SK-N-SH (cell line): ENCODE measurements around the gene TTC6. TPM values are rescaled to one million over a fixed set of nuclear protein-coding genes. Genes with fewer than 3 reads are reported as not detected.

Experiments used
- CTCF ChIA-PET: fragments of 300-600, 350-600 bp; formaldehyde crosslinking; extraction: SDS; loops from one replicate; lab custom pipeline; 2021; lab: Yijun Ruan, JAX
- POLR2A ChIA-PET: fragments of 350-600 bp; sonication (Branson Sonifier 250); formaldehyde crosslinking; extraction: SDS; loops from one replicate; lab custom pipeline; 2020; ENCODE audit warnings: antibody characterized with exemption, inconsistent platforms; lab: Yijun Ruan, JAX
- DNase-seq: peaks from one replicate; pipeline ENCODE4 v3.0.0; 2012
- H2AFZ ChIP-seq: fragments of 200-600 bp; sonication (generic); 2 replicates; pipeline ENCODE4 v1.8.1; 2016; ENCODE audit warnings: antibody characterized with exemption, mild to moderate bottlenecking, low read depth
- H3F3A ChIP-seq: fragments of 200-600 bp; sonication (generic); replicated peaks from 2 replicates; pipeline ENCODE3; 2016; ENCODE audit warnings: antibody characterized with exemption, mild to moderate bottlenecking; ENCODE audit not compliant: insufficient read depth
- H3K27ac ChIP-seq, 2 experiments: fragments of 200-500 bp in 1 of 2; fragments of 200-600 bp in 1 of 2; sonication (Bioruptor generic) in 1 of 2; sonication (generic), shearing (Covaris generic) in 1 of 2; 2 replicates each; pipeline versions ENCODE4 v1.5.1 to v1.6.1; 2014 to 2016; ENCODE audit warnings: low read depth in 2 of 2, inconsistent platforms in 1 of 2, low read length in 1 of 2, mild to moderate bottlenecking in 1 of 2, mixed read lengths in 1 of 2
- H3K27me3 ChIP-seq: fragments of 200-600 bp; sonication (generic), shearing (Covaris generic); 2 replicates; pipeline ENCODE4 v1.6.1; 2016; ENCODE audit warnings: mixed run types; ENCODE audit not compliant: insufficient read depth
- H3K36me3 ChIP-seq, 2 experiments: fragments of 200-500 bp in 1 of 2; fragments of 200-600 bp in 1 of 2; sonication (Bioruptor generic) in 1 of 2; sonication (generic) in 1 of 2; replicated peaks in 1 of 2; 2 replicates each; pipeline versions ENCODE3 to v1.5.1; 2014 to 2016; ENCODE audit warnings: low read length in 1 of 2, mild to moderate bottlenecking in 1 of 2; ENCODE audit not compliant: insufficient read depth in 2 of 2, control insufficient read depth in 1 of 2
- H3K4me1 ChIP-seq, 2 experiments: fragments of 200-500 bp in 1 of 2; fragments of 200-600 bp in 1 of 2; sonication (Bioruptor generic) in 1 of 2; sonication (generic), shearing (Covaris generic) in 1 of 2; 2 replicates each; pipeline versions ENCODE4 v1.5.1 to v1.6.1; 2014 to 2016; ENCODE audit warnings: low read depth in 1 of 2, low read length in 1 of 2, mixed run types in 1 of 2; ENCODE audit not compliant: insufficient read depth in 2 of 2, control insufficient read depth in 1 of 2
- H3K4me2 ChIP-seq: fragments of 200-600 bp; sonication (generic), shearing (Covaris generic); 2 replicates; pipeline ENCODE4 v1.6.1; 2017; ENCODE audit warnings: mixed run types
- H3K4me3 ChIP-seq, 2 experiments: fragments of 200-500 bp in 1 of 2; fragments of 200-600 bp in 1 of 2; sonication (Bioruptor generic) in 1 of 2; sonication (generic), shearing (Covaris generic) in 1 of 2; 2 replicates each; pipeline versions ENCODE4 v1.5.1 to v1.8.1; 2014 to 2016; ENCODE audit warnings: low read depth in 2 of 2, inconsistent platforms in 1 of 2, low read length in 1 of 2, mild to moderate bottlenecking in 1 of 2, mixed read lengths in 1 of 2, moderate library complexity in 1 of 2
- H3K79me2 ChIP-seq: fragments of 200-600 bp; sonication (generic); 2 replicates; pipeline ENCODE4 v1.8.1; 2017; ENCODE audit warnings: mild to moderate bottlenecking; ENCODE audit not compliant: insufficient read depth
- H3K9ac ChIP-seq: fragments of 200-600 bp; sonication (generic); 2 replicates; pipeline ENCODE4 v1.6.1; 2017; ENCODE audit warnings: mixed run types
- H3K9me2 ChIP-seq: fragments of 200-600 bp; sonication (generic); 2 replicates; pipeline ENCODE4 v1.6.1; 2017; ENCODE audit warnings: mixed run types
- H3K9me3 ChIP-seq: fragments of 200-600 bp; sonication (generic); 2 replicates; pipeline ENCODE4 v1.6.1; 2017; ENCODE audit warnings: mixed run types, mild to moderate bottlenecking, moderate library complexity
- H4K20me1 ChIP-seq: fragments of 200-600 bp; sonication (generic); 2 replicates; pipeline ENCODE4 v1.6.1; 2017; ENCODE audit warnings: mild to moderate bottlenecking, mixed run types; ENCODE audit not compliant: insufficient read depth
- CTCF ChIP-seq: fragments of 200-600 bp; sonication (generic); IDR thresholded peaks from 2 replicates; pipeline ENCODE4 v1.6.1; 2017; ENCODE audit warnings: antibody characterized with exemption, mild to moderate bottlenecking, moderate library complexity
- ELF1 ChIP-seq: IDR thresholded peaks from 2 replicates; pipeline ENCODE4 v1.4.0; 2012
- FOSL2 ChIP-seq: IDR thresholded peaks from 2 replicates; pipeline ENCODE4 v1.4.0; 2012; ENCODE audit warnings: low read depth, mild to moderate bottlenecking, moderate library complexity, borderline replicate concordance
- FOXJ3 ChIP-seq: sonication (generic); formaldehyde crosslinking; IDR thresholded peaks from 2 replicates; pipeline ENCODE4 v1.5.1; 2020; ENCODE audit warnings: mild to moderate bottlenecking, missing genetic modification reagents
- FOXM1 ChIP-seq: IDR thresholded peaks from 2 replicates; pipeline ENCODE4 v1.4.0; 2012; ENCODE audit warnings: low read depth, mild to moderate bottlenecking
- GABPA ChIP-seq: IDR thresholded peaks from 2 replicates; pipeline ENCODE4 v1.4.0; 2012; ENCODE audit warnings: low read depth, mild to moderate bottlenecking
- GATA2 ChIP-seq: sonication (generic); formaldehyde crosslinking; IDR thresholded peaks from 2 replicates; pipeline ENCODE4 v1.5.0; 2020; ENCODE audit warnings: mild to moderate bottlenecking, missing genetic modification reagents
- IRF3 ChIP-seq: fragments of 150-350 bp; IDR thresholded peaks from 2 replicates; pipeline ENCODE4 v1.6.1; 2016; ENCODE audit warnings: mild to moderate bottlenecking, low read depth, low read length
- MXI1 ChIP-seq: IDR thresholded peaks from 2 replicates; pipeline ENCODE4 v1.6.1; 2012; ENCODE audit warnings: mild to moderate bottlenecking, low read depth, low read length, improper control_type of control experiment
- NFIC ChIP-seq: IDR thresholded peaks from 2 replicates; pipeline ENCODE4 v1.4.0; 2012; ENCODE audit warnings: borderline replicate concordance
- POLR2AphosphoS5 ChIP-seq: IDR thresholded peaks from 2 replicates; pipeline ENCODE4 v1.6.1; 2012; ENCODE audit warnings: low read depth, low read length
- SIN3A ChIP-seq: IDR thresholded peaks from 2 replicates; pipeline ENCODE4 v1.6.1; 2012; ENCODE audit warnings: low read depth, mild to moderate bottlenecking, low read length, moderate library complexity, borderline replicate concordance
- SMC3 ChIP-seq: IDR thresholded peaks from 2 replicates; pipeline ENCODE4 v1.6.1; 2012; ENCODE audit warnings: low read depth, low read length, improper control_type of control experiment
- TCF12 ChIP-seq: IDR thresholded peaks from 2 replicates; pipeline ENCODE4 v1.4.0; 2012
- ZBTB33 ChIP-seq: IDR thresholded peaks from 2 replicates; pipeline ENCODE4 v1.4.0; 2012; ENCODE audit warnings: low read depth, borderline replicate concordance
- WGBS: methylation state at CpG from one replicate; pipeline ENCODE4 v1.1.6; 2017; ENCODE audit warnings: low lambda C conversion rate; 5-methylcytosine and 5-hydroxymethylcytosine counted together
- polyA plus RNA-seq, 3 experiments: library from polyadenylated mRNA; depleted of rRNA; stranded (reverse); fragments of >200 nt; gene quantifications; 2 replicates each; pipeline ENCODE4 v1.2.3, GENCODE V29; 2012

The TTC6 gene
- polyA plus RNA-seq, 1 of the 3 experiments (the other 2 are of a cell fraction) = not detected

- no peak for DNase-seq
- H3K27ac ChIP-seq = no peak overlapping the region
- no peaks in the 10 kb centered on the region for H3K79me2 ChIP-seq
- 34% methylated on average over 4 of the region's 4 CpGs for WGBS
- H3K27me3 ChIP-seq = no peaks in the 10 kb centered on the region
- H3K9me3 ChIP-seq = no peaks in the 10 kb centered on the region
- H3K4me3 ChIP-seq = no peak overlapping the region
- no peak overlapping the region for H3K9ac ChIP-seq
- H3K36me3 ChIP-seq = no peaks in the 10 kb centered on the region
- no peak overlapping the region for H2AFZ ChIP-seq
- CTCF ChIA-PET = no interaction called here
- H3F3A ChIP-seq = no peaks in the 10 kb centered on the region
- no peaks in the 10 kb centered on the region for H3K4me1 ChIP-seq
- H3K4me2 ChIP-seq = no peak overlapping the region
- POLR2A ChIA-PET = no interaction called here
- no peak for TF ChIP-seq FOXJ3
- TF ChIP-seq NFIC = no peak
- TF ChIP-seq TCF12 = no peak
- TF ChIP-seq GABPA = no peak
- TF ChIP-seq POLR2AphosphoS5 = no peak
- TF ChIP-seq SIN3A = no peak
- no peak for TF ChIP-seq SMC3
- no peak for TF ChIP-seq GATA2 (CRISPR knock-in tag)
- TF ChIP-seq FOXM1 = no peak
- TF ChIP-seq IRF3 = no peak
- no peak for TF ChIP-seq MXI1
- no peak for TF ChIP-seq FOSL2
- no peak for TF ChIP-seq ELF1
- TF ChIP-seq CTCF = no peak
- no peaks in the 10 kb centered on the region for H3K9me2 ChIP-seq
- no peaks in the 10 kb centered on the region for H4K20me1 ChIP-seq
These were observed 36.7 kb upstream of the TTC6 start for GRCh38 chr14:37558740-37559139.

GRCh38 chr14:37559386-37559785, 36.0 kb upstream of the TTC6 start:
- Histone ChIP-seq H3K27me3 (no peaks in the 10 kb centered on the region), H3K9me3 (no peaks in the 10 kb centered on the region), H3K27ac (no peak overlapping the region), H3K9ac (no peak overlapping the region), H3K36me3 (no peaks in the 10 kb centered on the region), H3K4me2 (no peak overlapping the region), H3K79me2 (no peaks in the 10 kb centered on the region), H4K20me1 (no peaks in the 10 kb centered on the region), H3F3A (no peaks in the 10 kb centered on the region), H3K4me1 (no peaks in the 10 kb centered on the region), H2AFZ (no peak overlapping the region), H3K9me2 (no peaks in the 10 kb centered on the region), H3K4me3 (no peak overlapping the region)
- POLR2A ChIA-PET = no interaction called here
- TF ChIP-seq ZBTB33 = no peak
- TF ChIP-seq SIN3A = no peak
- no peak for DNase-seq
- WGBS = 18% methylated on average over 6 of the region's 6 CpGs
- CTCF ChIA-PET = no interaction called here
